Natural killer cell treated with Interleukin-12 subunit alpha and Interleukin-12 subunit beta and Interleukin-15 and Interleukin-18, amount 100 ng/mL, for 72 hours (primary cell): ENCODE data around the gene PIK3C2G. TPM values are rescaled to one million over a fixed set of nuclear protein-coding genes. Genes with fewer than 3 reads are reported as not detected.
"Not testable (repeated sequence)": the region's sequence is repeated elsewhere in the genome, so short reads cannot be mapped to it uniquely, and the experiment has no call there.

Source experiments
- ATAC-seq, 2 donors: fragments of 150-1000 bp; cut with Tn5 transposase in 1 of 2; sonication (Bioruptor Pico), chemical (Tn5 transposase) in 1 of 2; 2 replicates each; pipeline ENCODE4 v1.10.0; 2021
- DNase-seq: peaks from one replicate; pipeline ENCODE4 v3.0.0; 2022; ENCODE audit warnings: low spot score
- H3K27ac Mint-ChIP-seq, 2 donors: 1 replicate in 1 of 2; 2 replicates in 1 of 2; pipeline ENCODE4 v1.8.0; 2022; ENCODE audit warnings: mixed read lengths in 2 of 2, mild to moderate bottlenecking in 1 of 2, moderate library complexity in 1 of 2
- H3K27me3 Mint-ChIP-seq, 2 donors: 1 replicate in 1 of 2; 2 replicates in 1 of 2; pipeline ENCODE4 v1.8.0; 2022; ENCODE audit warnings: mixed read lengths in 2 of 2
- H3K36me3 Mint-ChIP-seq: one replicate; pipeline ENCODE4 v1.8.0; 2022; ENCODE audit warnings: mixed read lengths
- H3K4me1 Mint-ChIP-seq, 2 donors: 1 replicate in 1 of 2; 2 replicates in 1 of 2; pipeline ENCODE4 v1.8.0; 2022; ENCODE audit warnings: low read depth in 2 of 2, mixed read lengths in 2 of 2, mild to moderate bottlenecking in 1 of 2
- H3K4me3 Mint-ChIP-seq: one replicate; pipeline ENCODE4 v1.8.0; 2022; ENCODE audit warnings: mixed read lengths
- H3K9me3 Mint-ChIP-seq: 2 replicates; pipeline ENCODE4 v1.8.0; 2022; ENCODE audit warnings: mixed read lengths
- total RNA-seq, 2 donors: library from RNA; stranded (reverse); gene quantifications; one replicate each; pipeline ENCODE4 v1.2.3, GENCODE V29; 2022

PIK3C2G gene
- total RNA-seq, 2 donors from 2014 or later = not detected

DNA sequence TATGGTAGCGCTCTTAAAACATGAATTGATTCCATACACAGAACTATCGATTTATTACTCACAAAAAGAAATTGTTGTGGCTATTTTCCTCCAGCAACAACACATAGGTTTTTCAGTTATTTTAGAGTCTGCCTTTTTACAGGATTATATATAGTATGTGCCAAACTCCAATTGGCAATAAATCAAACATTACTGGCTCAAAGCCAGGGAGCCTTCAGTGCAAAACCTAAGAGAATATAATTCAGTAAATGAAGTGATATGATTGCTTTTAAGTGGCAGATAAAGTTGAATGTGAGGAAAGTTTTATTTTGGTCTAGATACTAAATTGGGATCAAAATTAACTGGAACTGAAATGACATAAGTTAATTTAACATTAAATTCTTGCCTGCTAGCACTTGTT lies 234.8 kb downstream of the PIK3C2G start:
- DNase-seq = no peak
- Mint-ChIP-seq H3K9me3 (peaks cover 9% of the 10 kb centered on the region), H3K36me3 (no peaks in the 10 kb centered on the region), H3K4me3 (no peak overlapping the region), H3K4me1 (no peaks in the 10 kb centered on the region), H3K27ac (no peak overlapping the region), H3K27me3 (no peaks in the 10 kb centered on the region)
- ATAC-seq = no peak

DNA sequence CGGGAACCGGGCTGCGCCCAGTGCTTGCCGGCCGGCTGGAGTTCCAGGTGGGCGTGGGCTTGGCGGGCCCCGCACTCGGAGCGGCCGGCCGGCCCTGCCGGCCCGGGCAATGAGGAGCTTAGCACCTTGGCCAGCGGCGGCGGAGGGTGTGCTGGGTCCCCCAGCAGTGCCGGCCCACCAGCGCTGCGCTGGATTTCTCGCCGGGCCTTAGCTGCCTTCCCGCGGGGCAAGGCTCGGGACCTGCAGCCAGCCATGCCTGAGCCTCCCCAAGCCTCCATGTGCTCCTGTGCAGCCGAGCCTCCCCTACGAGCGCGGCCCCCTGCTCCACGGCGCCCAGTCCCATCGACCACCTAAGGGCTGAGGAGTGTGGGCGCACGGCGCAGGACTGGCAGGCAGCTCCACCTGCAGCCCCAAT lies 238.8 kb downstream of the PIK3C2G start:
- not testable (repeated sequence) for H3K4me3 Mint-ChIP-seq, DNase-seq, H3K27me3 Mint-ChIP-seq, H3K4me1 Mint-ChIP-seq, H3K27ac Mint-ChIP-seq, ATAC-seq, H3K9me3 Mint-ChIP-seq, H3K36me3 Mint-ChIP-seq

DNA sequence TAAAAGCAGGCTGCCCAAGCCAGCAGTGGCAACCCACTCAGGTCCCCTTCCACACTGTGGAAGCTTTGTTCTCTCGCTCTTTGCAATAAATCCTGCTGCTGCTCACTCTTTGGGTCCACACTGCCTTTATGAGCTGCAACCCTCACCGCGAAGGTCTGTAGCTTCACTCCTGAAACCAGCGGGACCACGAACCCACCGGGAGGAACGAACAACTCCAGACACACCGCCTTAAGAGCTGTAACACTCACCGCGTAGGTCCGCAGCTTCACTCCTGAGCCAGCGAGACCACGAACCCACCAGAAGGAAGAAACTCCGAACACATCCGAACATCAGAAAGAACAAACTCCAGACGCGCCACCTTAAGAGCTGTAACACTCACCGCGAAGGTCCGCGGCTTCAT lies 239.4 kb downstream of the PIK3C2G start:
- not testable (repeated sequence) for H3K27me3 Mint-ChIP-seq, H3K4me3 Mint-ChIP-seq, DNase-seq, ATAC-seq, H3K36me3 Mint-ChIP-seq, H3K27ac Mint-ChIP-seq, H3K4me1 Mint-ChIP-seq
- peaks cover 12% of the 10 kb centered on the region for H3K9me3 Mint-ChIP-seq

GRCh38 chr12:18502422-18502968 lies 241.2 kb downstream of the PIK3C2G start:
- ATAC-seq (no peak), DNase-seq (no peak)
- no peak overlapping the region for H3K27ac Mint-ChIP-seq
- no peaks in the 10 kb centered on the region for H3K27me3 Mint-ChIP-seq
- H3K9me3 Mint-ChIP-seq = peaks cover 14% of the 10 kb centered on the region
- H3K36me3 Mint-ChIP-seq = no peaks in the 10 kb centered on the region
- no peak overlapping the region for H3K4me3 Mint-ChIP-seq
- H3K4me1 Mint-ChIP-seq = no peaks in the 10 kb centered on the region

GRCh38 chr12:18521461-18521860 lies 260.1 kb downstream of the PIK3C2G start:
- Mint-ChIP-seq H3K4me1 (no peaks in the 10 kb centered on the region), H3K4me3 (no peak overlapping the region), H3K36me3 (peaks cover 29% of the 10 kb centered on the region), H3K27ac (no peak overlapping the region), H3K9me3 (peaks cover 27% of the 10 kb centered on the region), H3K27me3 (no peaks in the 10 kb centered on the region)
- ATAC-seq = no peak
- DNase-seq = no peak

GRCh38 chr12:18522806-18523205 lies 261.5 kb downstream of the PIK3C2G start:
- Mint-ChIP-seq H3K9me3 (peaks cover 25% of the 10 kb centered on the region), H3K27me3 (no peaks in the 10 kb centered on the region)
- no peak for ATAC-seq

GRCh38 chr12:18542497-18542896 lies 281.2 kb downstream of the PIK3C2G start:
- not testable (repeated sequence) for H3K36me3 Mint-ChIP-seq, H3K4me1 Mint-ChIP-seq, DNase-seq, ATAC-seq, H3K27me3 Mint-ChIP-seq, H3K4me3 Mint-ChIP-seq, H3K27ac Mint-ChIP-seq
- H3K9me3 Mint-ChIP-seq = peaks cover 11% of the 10 kb centered on the region

More at GRCh38 chr12:18522806-18523205, 261.5 kb downstream of the PIK3C2G start:
- DNase-seq = no peak
- H3K36me3 Mint-ChIP-seq = peaks cover 22% of the 10 kb centered on the region
- H3K27ac Mint-ChIP-seq = no peak overlapping the region
- H3K4me1 Mint-ChIP-seq = no peaks in the 10 kb centered on the region
- H3K4me3 Mint-ChIP-seq = no peak overlapping the region

GRCh38 chr12:18546399-18546798 lies 285.1 kb downstream of the PIK3C2G start:
- Mint-ChIP-seq H3K4me3 (no peak overlapping the region), H3K27ac (no peak overlapping the region), H3K36me3 (peaks cover 5% of the 10 kb centered on the region), H3K4me1 (no peaks in the 10 kb centered on the region), H3K9me3 (peaks cover 15% of the 10 kb centered on the region), H3K27me3 (no peaks in the 10 kb centered on the region)
- ATAC-seq = no peak
- DNase-seq = no peak

DNA sequence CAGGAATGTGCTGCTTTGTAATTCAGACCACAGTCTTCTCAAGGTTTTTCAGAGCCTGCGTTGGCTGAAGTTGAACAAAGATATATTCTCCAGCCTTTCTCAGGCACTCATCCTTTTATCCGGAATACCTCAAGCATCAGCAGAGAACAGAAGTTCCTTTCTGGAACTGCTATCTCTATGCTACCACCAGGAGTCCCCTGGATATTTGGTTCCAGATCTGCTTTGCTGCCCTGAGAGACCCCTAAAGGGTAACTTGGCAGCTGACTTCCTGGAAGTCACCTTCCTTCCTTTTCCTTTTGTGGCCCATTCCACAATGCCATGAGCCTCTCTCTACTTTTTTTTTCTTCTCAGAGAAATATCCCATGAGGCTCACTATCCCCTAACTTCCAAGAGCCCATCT lies 288.3 kb downstream of the PIK3C2G start:
- Mint-ChIP-seq H3K27me3 (no peaks in the 10 kb centered on the region), H3K4me3 (no peak overlapping the region), H3K27ac (no peak overlapping the region), H3K4me1 (no peaks in the 10 kb centered on the region), H3K9me3 (peaks cover 7% of the 10 kb centered on the region), H3K36me3 (no peaks in the 10 kb centered on the region)
- DNase-seq (no peak), ATAC-seq (no peak)

- no peaks in the 10 kb centered on the region for H3K27me3 Mint-ChIP-seq
- H3K36me3 Mint-ChIP-seq = no peaks in the 10 kb centered on the region
- H3K9me3 Mint-ChIP-seq = peaks cover 11% of the 10 kb centered on the region
- no peak for ATAC-seq
- H3K4me3 Mint-ChIP-seq = no peak overlapping the region
- no peaks in the 10 kb centered on the region for H3K4me1 Mint-ChIP-seq
- no peak overlapping the region for H3K27ac Mint-ChIP-seq
- DNase-seq = no peak
Observed at GRCh38 chr12:18551106-18551505, 289.8 kb downstream of the PIK3C2G start.

DNA sequence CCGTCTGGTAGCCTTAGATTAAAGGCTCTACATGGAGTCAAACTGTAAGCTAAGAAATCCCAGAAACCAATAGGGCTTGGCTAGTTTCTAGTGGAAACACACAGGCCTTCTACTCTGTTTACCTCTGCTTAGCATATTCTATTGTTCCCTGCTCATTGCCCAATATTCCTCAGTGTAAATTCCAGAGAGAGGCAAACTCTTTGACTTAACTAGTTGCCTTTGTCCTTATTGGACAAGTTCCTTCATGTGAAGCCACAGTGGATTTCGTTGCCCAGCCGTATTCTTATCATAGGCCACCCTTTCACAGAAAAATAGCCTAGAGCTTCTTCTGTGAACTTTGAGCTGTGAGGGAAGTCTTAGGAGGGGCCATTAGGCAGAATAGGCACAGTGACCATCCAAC lies 290.4 kb downstream of the PIK3C2G start:
- DNase-seq (no peak), ATAC-seq (no peak)
- Mint-ChIP-seq H3K36me3 (no peaks in the 10 kb centered on the region), H3K4me3 (no peak overlapping the region), H3K9me3 (peaks cover 10% of the 10 kb centered on the region), H3K27me3 (no peaks in the 10 kb centered on the region), H3K27ac (no peak overlapping the region), H3K4me1 (no peaks in the 10 kb centered on the region)

DNA sequence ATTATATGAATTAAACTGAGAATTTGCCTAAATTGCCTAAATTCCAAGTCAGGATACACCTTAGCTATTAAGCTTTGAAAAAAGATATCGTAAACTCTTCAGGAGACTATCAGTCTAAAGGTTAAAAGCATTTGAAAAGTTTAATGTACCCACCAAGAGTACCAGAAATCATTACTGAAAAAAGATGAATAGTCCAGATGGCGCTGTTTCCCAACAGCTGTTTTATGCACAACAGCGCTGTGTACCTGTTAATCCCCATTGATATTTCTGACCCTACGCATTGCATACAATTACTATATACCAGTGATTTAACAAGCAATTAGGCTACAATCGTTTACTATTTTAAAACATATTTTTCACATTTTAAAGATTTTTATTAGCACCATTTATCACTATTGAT lies 291.5 kb downstream of the PIK3C2G start:
- H3K36me3 Mint-ChIP-seq = no peaks in the 10 kb centered on the region
- no peak overlapping the region for H3K27ac Mint-ChIP-seq
- no peak for DNase-seq
- H3K9me3 Mint-ChIP-seq = peaks cover 10% of the 10 kb centered on the region
- ATAC-seq = no peak
- H3K4me1 Mint-ChIP-seq = no peaks in the 10 kb centered on the region
- no peak overlapping the region for H3K4me3 Mint-ChIP-seq
- H3K27me3 Mint-ChIP-seq = no peaks in the 10 kb centered on the region

- Mint-ChIP-seq H3K27ac (no peak overlapping the region), H3K4me1 (no peaks in the 10 kb centered on the region), H3K27me3 (no peaks in the 10 kb centered on the region), H3K4me3 (no peak overlapping the region), H3K9me3 (peaks cover 9% of the 10 kb centered on the region), H3K36me3 (no peaks in the 10 kb centered on the region)
- DNase-seq (no peak), ATAC-seq (no peak)
Observed at GRCh38 chr12:18556161-18556560, 294.8 kb downstream of the PIK3C2G start.

DNA sequence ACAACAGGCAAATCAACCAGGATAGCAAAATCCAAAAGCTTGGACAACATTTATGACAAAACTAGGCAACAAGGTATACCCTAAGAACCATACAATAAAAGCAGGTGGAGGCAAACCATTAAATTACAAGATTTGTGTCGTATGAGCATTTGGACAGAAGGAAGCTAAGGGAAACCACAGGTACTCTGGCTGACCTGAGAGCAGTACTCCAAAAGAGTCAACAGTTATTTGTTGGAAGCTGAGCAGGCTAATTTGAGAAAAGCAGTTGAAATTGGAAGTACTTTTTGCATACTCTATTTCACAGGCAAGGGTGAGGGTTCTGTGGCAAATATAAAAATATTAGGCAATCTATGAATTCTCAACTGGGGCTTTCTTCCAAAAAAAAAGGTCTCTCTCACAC lies 297.9 kb downstream of the PIK3C2G start:
- DNase-seq (no peak), ATAC-seq (no peak)
- peaks cover 9% of the 10 kb centered on the region for H3K9me3 Mint-ChIP-seq
- no peak overlapping the region for H3K4me3 Mint-ChIP-seq
- H3K27me3 Mint-ChIP-seq = no peaks in the 10 kb centered on the region
- no peaks in the 10 kb centered on the region for H3K36me3 Mint-ChIP-seq
- no peaks in the 10 kb centered on the region for H3K4me1 Mint-ChIP-seq
- H3K27ac Mint-ChIP-seq = no peak overlapping the region

DNA sequence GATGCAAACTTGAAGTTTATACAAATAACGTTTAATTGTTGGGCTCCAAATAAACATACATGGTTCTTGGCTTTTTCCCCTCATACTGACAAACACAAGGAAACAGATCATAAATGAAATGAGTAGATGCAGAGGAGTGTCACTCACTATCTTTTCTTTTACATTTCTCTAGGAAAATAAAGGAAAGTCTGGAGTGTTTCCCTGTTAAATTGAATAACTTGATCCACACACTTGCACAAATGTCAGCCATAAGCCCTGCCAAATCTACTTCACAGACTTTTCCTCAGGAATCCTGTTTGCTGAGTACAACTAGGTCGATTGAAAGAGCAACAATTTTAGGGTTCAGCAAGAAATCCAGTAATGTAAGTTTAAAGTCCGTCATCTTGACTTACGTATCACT lies 301.2 kb downstream of the PIK3C2G start:
- Mint-ChIP-seq H3K27me3 (no peaks in the 10 kb centered on the region), H3K4me1 (no peaks in the 10 kb centered on the region), H3K36me3 (no peaks in the 10 kb centered on the region), H3K4me3 (no peak overlapping the region), H3K9me3 (peaks cover 3% of the 10 kb centered on the region), H3K27ac (no peak overlapping the region)
- DNase-seq = no peak
- ATAC-seq = no peak
